GM23248 (cell line): ENCODE data around the gene SLC18B1. TPM values are rescaled to one million over a fixed set of nuclear protein-coding genes. Genes with fewer than 3 reads are reported as not detected.

Experiments used
- DNase-seq: peaks from one replicate; pipeline ENCODE4 v3.0.0-alpha.2; 2015
- H2AFZ ChIP-seq: fragments of 200-600 bp; sonication (generic); 2 replicates; pipeline ENCODE4 v1.6.1; 2016; ENCODE audit warnings: antibody characterized with exemption
- H3F3A ChIP-seq: fragments of 200-600 bp; sonication (generic); 2 replicates; pipeline ENCODE4 v1.6.1; 2016; ENCODE audit warnings: mild to moderate bottlenecking, antibody characterized with exemption, mixed run types; ENCODE audit not compliant: insufficient read depth
- H3K27ac ChIP-seq: fragments of 200-600 bp; sonication (generic); 2 replicates; pipeline ENCODE4 v1.5.1; 2016; ENCODE audit warnings: mild to moderate bottlenecking
- H3K27me3 ChIP-seq: fragments of 200-600 bp; sonication (generic); replicated peaks from 2 replicates; pipeline ENCODE4 v1.6.1; 2016; ENCODE audit warnings: mild to moderate bottlenecking; ENCODE audit not compliant: insufficient read depth
- H3K36me3 ChIP-seq: fragments of 200-600 bp; sonication (generic); 2 replicates; pipeline ENCODE4 v1.6.1; 2016; ENCODE audit warnings: low read depth, mild to moderate bottlenecking
- H3K4me1 ChIP-seq: fragments of 200-600 bp; sonication (generic); 2 replicates; pipeline ENCODE4 v1.6.1; 2016; ENCODE audit warnings: mild to moderate bottlenecking; ENCODE audit not compliant: insufficient read depth
- H3K4me2 ChIP-seq: fragments of 200-600 bp; sonication (generic); one replicate; pipeline ENCODE4 v1.6.1; 2016; ENCODE audit warnings: mild to moderate bottlenecking; ENCODE audit not compliant: unreplicated experiment
- H3K4me3 ChIP-seq: fragments of 200-600 bp; sonication (generic); 2 replicates; pipeline ENCODE4 v1.5.1; 2016; ENCODE audit warnings: mild to moderate bottlenecking
- H3K79me2 ChIP-seq: fragments of 200-600 bp; sonication (generic); 2 replicates; pipeline ENCODE4 v1.6.1; 2016; ENCODE audit warnings: mild to moderate bottlenecking; ENCODE audit not compliant: insufficient read depth
- H3K9ac ChIP-seq: fragments of 200-600 bp; sonication (generic); 2 replicates; pipeline ENCODE4 v1.6.1; 2016; ENCODE audit warnings: mild to moderate bottlenecking
- H3K9me2 ChIP-seq: fragments of 200-600 bp; sonication (generic); 2 replicates; pipeline ENCODE4 v1.6.1; 2016; ENCODE audit warnings: mixed run types, mild to moderate bottlenecking, moderate library complexity; ENCODE audit not compliant: insufficient read depth
- H3K9me3 ChIP-seq: fragments of 200-600 bp; sonication (generic); one replicate; pipeline ENCODE4 v1.6.1; 2017; ENCODE audit warnings: low read depth
- H4K20me1 ChIP-seq: fragments of 200-600 bp; sonication (generic); 2 replicates; pipeline ENCODE4 v1.6.0; 2016; ENCODE audit not compliant: insufficient read depth
- EZH2 ChIP-seq: fragments of 200-600 bp; sonication (generic); IDR thresholded peaks from 2 replicates; pipeline ENCODE4 v1.6.1; 2018; ENCODE audit warnings: antibody characterized with exemption, mild to moderate bottlenecking; ENCODE audit not compliant: insufficient read depth, poor library complexity, severe bottlenecking
- EZH2phosphoT487 ChIP-seq: fragments of 200-600 bp; sonication (generic); IDR thresholded peaks from 2 replicates; pipeline ENCODE4 v1.6.1; 2018; ENCODE audit warnings: antibody characterized with exemption, moderate library complexity, mild to moderate bottlenecking, low read depth; ENCODE audit not compliant: insufficient read depth
- WGBS, 2 experiments: methylation state at CpG; one replicate each; pipeline ENCODE4 v1.1.6; 2015 to 2017; ENCODE audit warnings: low lambda C conversion rate in 2 of 2, low coverage in 1 of 2; ENCODE audit errors: missing lambda C conversion rate in 2 of 2; 5-methylcytosine and 5-hydroxymethylcytosine counted together
- in situ Hi-C: fragments of 300-500 bp; cut with MboI; formaldehyde crosslinking; loops from 2 replicates; pipeline ENCODE4 v1.15.0; 2020
- polyA plus RNA-seq: library from polyadenylated mRNA; unstranded; fragments of >200 nt; fragmentation: Nextera tagmentation; extraction: Ambion mirVana; gene quantifications from 2 replicates; pipeline ENCODE4 v1.2.1, GENCODE V29; 2016
- total RNA-seq: library from RNA; depleted of rRNA; stranded (reverse); fragments of >200 nt; shearing (Covaris generic); gene quantifications from 2 replicates; pipeline ENCODE4 v1.2.3, GENCODE V29; 2014

SLC18B1 gene
- total and polyA plus RNA-seq, 2 experiments from 2014 or later = 4.6 to 5.8 TPM

DNA sequence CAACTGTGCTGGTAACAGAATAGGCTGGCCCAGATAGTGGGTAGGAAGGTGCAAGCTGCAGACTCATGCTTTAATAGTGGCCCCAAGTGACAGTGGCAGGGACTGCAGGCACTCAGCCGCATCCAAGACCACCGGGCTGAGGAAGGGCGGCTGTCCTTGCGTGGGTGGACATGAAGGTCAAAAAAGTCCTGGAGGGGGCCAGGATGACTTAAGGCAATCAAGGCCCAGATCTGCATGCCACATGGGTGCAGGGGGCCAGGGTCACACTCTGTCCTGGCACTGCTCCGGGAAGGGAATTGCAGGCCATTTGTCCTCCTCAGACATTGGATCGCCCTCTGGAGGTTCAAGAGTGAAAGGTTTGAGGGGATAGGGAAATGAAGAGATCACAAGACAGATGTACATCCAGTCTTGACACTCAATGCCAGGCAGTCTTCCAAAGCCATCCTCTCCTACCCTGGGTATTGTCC lies 30.4 kb downstream of the SLC18B1 start:
- Histone ChIP-seq H3K9me3 (no peaks in the 10 kb centered on the region), H3K4me2 (no peak overlapping the region), H3K79me2 (no peaks in the 10 kb centered on the region), H4K20me1 (no peaks in the 10 kb centered on the region), H3K36me3 (no peaks in the 10 kb centered on the region), H3K27ac (no peak overlapping the region), H3K9me2 (no peaks in the 10 kb centered on the region), H2AFZ (no peak overlapping the region), H3K4me1 (peaks cover 15% of the 10 kb centered on the region), H3K27me3 (no peaks in the 10 kb centered on the region), H3K4me3 (no peak overlapping the region), H3K9ac (no peak overlapping the region), H3F3A (peaks cover 10% of the 10 kb centered on the region)
- in situ Hi-C loops = no loop called here
- 45 to 50% methylated on average over 6 of the region's 6 CpGs for WGBS, 2 experiments
- TF ChIP-seq EZH2phosphoT487 = no peak
- TF ChIP-seq EZH2 = no peak
- peak; percentile 27 for DNase-seq

DNA sequence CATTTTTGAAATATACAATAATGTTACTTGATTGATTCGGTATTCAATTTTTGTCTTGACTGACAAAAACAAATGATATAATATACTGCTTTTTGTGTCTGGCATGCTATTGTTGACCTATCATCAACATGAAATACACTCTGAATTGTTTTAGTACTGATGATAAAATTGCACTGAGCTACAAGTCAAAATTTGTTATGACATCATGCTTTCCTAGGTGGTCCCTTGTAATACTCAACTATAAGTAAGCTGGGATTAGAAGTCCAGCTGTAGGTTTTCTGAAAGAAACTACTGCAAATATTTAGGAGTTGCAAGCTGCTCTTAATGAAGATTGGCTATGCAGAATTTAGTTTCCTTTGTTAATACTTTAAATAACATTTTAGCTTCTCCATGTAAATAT lies 32.9 kb downstream of the SLC18B1 start:
- in situ Hi-C loops = no loop called here

DNA sequence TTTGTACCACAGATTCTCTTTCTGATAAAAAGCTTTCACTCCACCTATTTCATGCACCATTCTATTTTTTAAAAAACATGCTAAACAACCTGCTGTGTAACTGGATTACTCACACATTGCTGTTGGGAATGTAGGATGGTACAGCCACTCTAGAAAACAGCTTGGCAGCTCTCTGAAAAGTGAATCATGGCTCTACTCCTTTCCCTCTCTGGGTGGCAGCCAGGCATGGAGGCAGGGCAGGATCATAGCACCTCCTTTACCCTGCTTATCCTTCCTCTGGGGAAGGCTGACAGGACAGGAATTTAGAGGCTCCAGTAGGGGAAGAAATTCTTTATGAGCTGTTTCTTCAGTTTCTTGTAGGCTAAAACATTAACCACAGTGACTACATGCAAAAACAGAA lies 34.1 kb downstream of the SLC18B1 start:
- Histone ChIP-seq H3F3A (peaks cover 10% of the 10 kb centered on the region), H3K4me3 (no peak overlapping the region), H3K4me1 (peaks cover 15% of the 10 kb centered on the region), H2AFZ (no peak overlapping the region), H3K9me2 (no peaks in the 10 kb centered on the region), H3K79me2 (no peaks in the 10 kb centered on the region), H3K27me3 (no peaks in the 10 kb centered on the region), H3K4me2 (peak overlapping the region; percentile 40), H3K9ac (no peak overlapping the region), H3K27ac (peak overlapping the region; percentile 3; the same call in 1 of the 2 replicates), H4K20me1 (no peaks in the 10 kb centered on the region), H3K9me3 (no peaks in the 10 kb centered on the region), H3K36me3 (no peaks in the 10 kb centered on the region)
- TF ChIP-seq EZH2 (no peak), EZH2phosphoT487 (no peak)
- in situ Hi-C loops = no loop called here
- DNase-seq = peak; percentile 95

More for the DNA sequence above, 32.9 kb downstream of the SLC18B1 start:
- Histone ChIP-seq H3K4me1 (peaks cover 15% of the 10 kb centered on the region), H3K27ac (no peak overlapping the region), H3K79me2 (no peaks in the 10 kb centered on the region), H4K20me1 (no peaks in the 10 kb centered on the region), H3K4me3 (no peak overlapping the region), H2AFZ (no peak overlapping the region), H3K4me2 (no peak overlapping the region), H3K9me2 (no peaks in the 10 kb centered on the region), H3K9me3 (no peaks in the 10 kb centered on the region), H3K9ac (no peak overlapping the region), H3F3A (peaks cover 10% of the 10 kb centered on the region), H3K27me3 (no peaks in the 10 kb centered on the region), H3K36me3 (no peaks in the 10 kb centered on the region)
- no peak for TF ChIP-seq EZH2phosphoT487
- no peak for TF ChIP-seq EZH2
- no peak for DNase-seq
- WGBS, 2 experiments = 89 to 100% methylated on average over 1 of the region's 1 CpG

- peak; percentile 5 for DNase-seq
- Histone ChIP-seq H4K20me1 (no peaks in the 10 kb centered on the region), H3K4me1 (peaks cover 15% of the 10 kb centered on the region), H3K27ac (no peak overlapping the region), H3K4me2 (no peak overlapping the region), H3K9me3 (no peaks in the 10 kb centered on the region), H2AFZ (peak overlapping the region; percentile 42; the same call in 1 of the 2 replicates), H3K9me2 (no peaks in the 10 kb centered on the region), H3K79me2 (no peaks in the 10 kb centered on the region), H3K36me3 (no peaks in the 10 kb centered on the region), H3F3A (peaks cover 10% of the 10 kb centered on the region), H3K27me3 (no peaks in the 10 kb centered on the region), H3K9ac (no peak overlapping the region), H3K4me3 (no peak overlapping the region)
- in situ Hi-C loops = no loop called here
- TF ChIP-seq EZH2phosphoT487 (no peak), EZH2 (no peak)
- WGBS, 2 experiments = 27 to 39% methylated on average over 2 of the region's 2 CpGs
These were observed 35.2 kb downstream of the SLC18B1 start for GRCh38 chr6:132763269-132763668.

GRCh38 chr6:132760256-132760655 lies 38.2 kb downstream of the SLC18B1 start:
- Histone ChIP-seq H3K9me3 (no peaks in the 10 kb centered on the region), H3K36me3 (no peaks in the 10 kb centered on the region), H4K20me1 (no peaks in the 10 kb centered on the region), H3K9ac (no peak overlapping the region), H3K27me3 (no peaks in the 10 kb centered on the region), H2AFZ (no peak overlapping the region), H3F3A (peaks cover 10% of the 10 kb centered on the region), H3K4me2 (no peak overlapping the region), H3K9me2 (no peaks in the 10 kb centered on the region), H3K79me2 (no peaks in the 10 kb centered on the region), H3K27ac (no peak overlapping the region), H3K4me1 (peaks cover 13% of the 10 kb centered on the region), H3K4me3 (no peak overlapping the region)
- no peak for DNase-seq
- in situ Hi-C loops = no loop called here
- no peak for TF ChIP-seq EZH2phosphoT487
- no peak for TF ChIP-seq EZH2
- WGBS, 2 experiments = 79 to 84% methylated on average over 3 of the region's 3 CpGs
